Left cardiac atrium (tissue), 4 donors: ENCODE measurements around the gene DHRS3. TPM values are rescaled to one million over a fixed set of nuclear protein-coding genes. Genes with fewer than 3 reads are reported as not detected.
A peak's percentile ranks its signal among the peaks of the same experiment; 100 is the strongest.

Experiments
- ATAC-seq, 2 donors: fragments of 200-7000 bp; cut with Tn5 transposase; one replicate each; pipeline ENCODE4 v1.9.1; 2020; ENCODE audit warnings: mild to moderate bottlenecking in 2 of 2, moderate library complexity in 2 of 2
- DNase-seq: peaks from one replicate; pipeline ENCODE4 v3.0.0-alpha.2; 2020
- intact Hi-C, 2 donors: fragments of 100-400 bp; cut with DNase I; formaldehyde crosslinking; loops; one replicate each; pipeline versions ENCODE4 v1.14.1 to v1.15.1; 2022 to 2023
- total RNA-seq, 2 donors: library from RNA; stranded (reverse); fragmentation: NEBNext Ultra II Directional; extraction: Animal tissue kit (Norgen Biotek cat#: 25700); gene quantifications; one replicate each; pipeline ENCODE4 v1.2.1, GENCODE V29; 2021
- donor health status: DM: no; HTN: yes; CAD: no.
- donor health status: DM: no; HTN: yes; CAD: no; lungs with severe emphysema.
- donor health status: DM: yes; HTN: yes; CAD: no.
- donor health status: Dilated cardiomyopathy.

Gene DHRS3
- total RNA-seq, 2 donors from 2014 or later: 74.3 to 106 TPM

GRCh38 chr1:12587981-12588640 lies 29.9 kb downstream of the DHRS3 start:
- intact Hi-C loops: no loop called here
- no peak for ATAC-seq
- no peak for DNase-seq

- intact Hi-C loops: no loop called here
- ATAC-seq (no peak), DNase-seq (no peak)
Observed at GRCh38 chr1:12585951-12586942, 31.8 kb downstream of the DHRS3 start.

GRCh38 chr1:12585536-12585935 lies 32.5 kb downstream of the DHRS3 start:
- intact Hi-C loops: no loop called here
- ATAC-seq (no peak), DNase-seq (no peak)

GRCh38 chr1:12584900-12585525 lies 33.0 kb downstream of the DHRS3 start:
- DNase-seq (no peak), ATAC-seq (no peak)
- intact Hi-C loops: no loop called here

- no peak for ATAC-seq
- no peak for DNase-seq
- intact Hi-C loops: no loop called here
Observed at GRCh38 chr1:12583484-12583883, 34.5 kb downstream of the DHRS3 start.

- ATAC-seq (no peak), DNase-seq (no peak)
- intact Hi-C loops: no loop called here
Observed at GRCh38 chr1:12582649-12583048, 35.4 kb downstream of the DHRS3 start.

- no peak for ATAC-seq
- no peak for DNase-seq
- intact Hi-C loops: no loop called here
Observed at GRCh38 chr1:12581179-12581578, 36.8 kb downstream of the DHRS3 start.

GRCh38 chr1:12580054-12580887 lies 37.7 kb downstream of the DHRS3 start:
- intact Hi-C loops: no loop called here
- DNase-seq (no peak), ATAC-seq (peak; percentile 42 to 57)

- DNase-seq (no peak), ATAC-seq (no peak)
- intact Hi-C loops: no loop called here
Observed at GRCh38 chr1:12578860-12579422, 39.1 kb downstream of the DHRS3 start.

- ATAC-seq: no peak
- no peak for DNase-seq
- intact Hi-C loops: no loop called here
Observed at GRCh38 chr1:12577020-12577419, 41.0 kb downstream of the DHRS3 start.

GRCh38 chr1:12574757-12575139 lies 43.3 kb downstream of the DHRS3 start:
- ATAC-seq: no peak

GRCh38 chr1:12573015-12573825 lies 44.8 kb downstream of the DHRS3 start:
- intact Hi-C loops: no loop called here
- ATAC-seq (peak; percentile 67 to 83), DNase-seq (no peak)

More at GRCh38 chr1:12574757-12575139, 43.3 kb downstream of the DHRS3 start:
- intact Hi-C loops: no loop called here
- no peak for DNase-seq

- DNase-seq (no peak), ATAC-seq (peak in 1 of 2 donors; percentile 14)
- intact Hi-C loops: no loop called here
Observed at GRCh38 chr1:12572522-12572921, 45.5 kb downstream of the DHRS3 start.

- no peak for DNase-seq
- no peak for ATAC-seq
- intact Hi-C loops: no loop called here
Observed at GRCh38 chr1:12570291-12570690, 47.7 kb downstream of the DHRS3 start.

GRCh38 chr1:12568009-12568767 lies 49.8 kb downstream of the DHRS3 start:
- intact Hi-C loops: no loop called here
- no peak for DNase-seq
- no peak for ATAC-seq

GRCh38 chr1:12567288-12567819 lies 50.7 kb downstream of the DHRS3 start:
- no peak for DNase-seq
- no peak for ATAC-seq
- intact Hi-C loops: no loop called here
